Measurements from ENCODE around the gene CFAP107.
"Not testable (repeated sequence)": the region's sequence is repeated elsewhere in the genome, so short reads cannot be mapped to it uniquely, and the experiment has no call there.

The CFAP107 gene, protein sequence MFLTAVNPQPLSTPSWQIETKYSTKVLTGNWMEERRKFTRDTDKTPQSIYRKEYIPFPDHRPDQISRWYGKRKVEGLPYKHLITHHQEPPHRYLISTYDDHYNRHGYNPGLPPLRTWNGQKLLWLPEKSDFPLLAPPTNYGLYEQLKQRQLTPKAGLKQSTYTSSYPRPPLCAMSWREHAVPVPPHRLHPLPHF

DNA sequence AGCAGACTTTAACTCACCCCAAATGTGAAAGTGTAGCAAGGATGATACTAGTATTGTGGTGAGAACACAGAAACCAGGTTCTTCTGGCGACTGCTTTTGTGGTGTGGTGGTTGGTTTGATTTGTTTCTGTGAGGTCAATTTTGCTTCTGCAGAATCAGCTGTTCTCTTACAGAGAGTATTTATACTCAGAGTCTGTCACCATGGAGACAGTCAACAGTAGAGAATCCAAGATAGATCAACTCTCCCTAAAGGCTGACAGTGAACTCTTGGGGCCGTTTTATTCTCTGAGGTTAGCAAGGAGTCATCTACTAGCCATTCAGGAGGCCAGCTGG lies at the start of gene CFAP107:
Gene CFAP107 (plus strand): TSS at position 209 of the 332 bp plus-strand sequence. CDS start 231 bp downstream, outside the sequence.
- DNase-seq, result peak; percentile 13

DNA sequence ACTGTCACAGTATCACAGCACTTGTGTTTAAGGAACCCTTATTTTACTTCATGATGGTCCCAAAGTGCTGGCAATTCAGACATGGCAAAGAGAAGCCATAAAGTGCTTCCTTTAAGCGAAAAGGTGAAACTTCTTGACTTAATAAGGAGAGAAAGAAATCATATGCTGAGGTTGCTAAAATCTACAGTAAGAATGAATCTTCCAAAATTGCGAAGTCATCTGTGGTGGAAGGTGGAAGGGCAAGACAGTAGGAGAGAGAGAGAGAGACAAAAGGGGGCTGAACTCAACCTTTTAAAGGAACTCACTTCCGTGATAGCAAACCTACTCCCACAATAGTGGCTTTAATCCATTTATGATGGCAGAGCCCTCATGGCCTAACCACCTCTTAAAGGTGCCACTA lies 49.3 kb upstream of the CFAP107 start:
- no peak for DNase-seq

DNA sequence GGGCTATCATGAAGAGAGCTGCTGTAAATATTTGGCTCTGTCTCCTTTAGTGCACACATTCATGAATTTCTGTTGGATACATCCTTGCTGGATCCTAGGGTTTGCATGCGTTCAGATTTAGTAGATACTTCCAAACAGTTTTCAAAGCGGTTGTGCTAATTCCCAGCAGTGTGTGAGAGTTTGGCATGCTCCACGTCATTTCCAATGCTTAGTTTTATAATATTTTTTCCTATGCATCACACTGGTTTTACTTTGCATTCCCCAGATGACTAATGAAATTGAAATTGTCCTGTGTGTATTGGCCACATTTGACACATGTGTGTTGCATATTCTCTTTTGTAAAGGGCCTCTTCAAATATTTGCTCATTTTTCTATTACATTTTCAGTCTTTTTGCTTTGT lies 48.6 kb upstream of the CFAP107 start:
- no peak for DNase-seq

DNA sequence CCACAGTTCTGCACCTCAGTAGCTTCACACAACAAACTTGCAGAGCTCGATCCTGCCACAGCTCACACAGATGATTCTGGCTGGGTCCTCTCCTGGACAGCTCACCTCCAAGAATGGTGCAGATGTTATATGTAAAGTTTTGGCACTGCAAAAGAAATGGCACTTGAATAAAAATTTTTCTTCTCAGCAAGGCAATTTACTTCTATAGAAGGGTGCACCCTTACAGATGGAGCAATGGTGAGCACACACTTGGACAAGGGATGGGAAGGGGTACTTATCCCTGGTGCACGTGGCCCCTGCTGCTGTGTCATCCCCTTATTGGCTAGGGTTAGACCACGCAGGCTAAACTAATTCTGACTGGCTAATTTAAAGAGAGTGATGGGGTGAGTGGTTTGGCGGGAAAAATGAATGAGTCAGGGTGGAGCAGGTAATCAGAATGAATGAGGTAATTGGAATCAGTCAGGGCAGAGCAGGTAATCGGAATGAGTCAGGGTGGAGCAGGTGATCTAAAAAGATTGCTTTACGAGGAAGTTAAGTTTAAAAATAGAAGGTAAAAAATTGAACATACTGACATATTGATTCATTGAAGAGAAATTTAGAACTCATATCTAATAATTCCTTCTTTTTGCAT lies 42.1 kb upstream of the CFAP107 start:
- DNase-seq, result no peak

DNA sequence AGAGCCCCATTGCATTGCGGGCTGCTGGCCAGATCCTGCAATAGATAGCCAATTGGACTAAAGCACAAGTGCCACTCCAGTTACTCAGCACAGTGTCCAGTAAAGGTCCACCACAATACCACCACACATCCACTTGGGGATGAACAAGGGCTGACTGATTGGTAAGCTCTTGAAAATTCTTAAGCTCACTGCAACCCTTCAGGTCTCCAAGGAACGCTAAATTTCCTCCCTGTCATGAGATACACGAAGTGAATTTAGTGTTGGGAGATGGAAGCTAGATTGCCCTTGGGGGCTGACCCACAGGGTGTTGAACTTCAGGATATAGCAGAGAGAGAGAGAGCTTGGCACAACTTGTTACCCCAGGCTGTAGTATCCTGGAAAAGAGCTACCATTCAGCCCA lies 39.9 kb upstream of the CFAP107 start:
- DNase-seq, result no peak

DNA sequence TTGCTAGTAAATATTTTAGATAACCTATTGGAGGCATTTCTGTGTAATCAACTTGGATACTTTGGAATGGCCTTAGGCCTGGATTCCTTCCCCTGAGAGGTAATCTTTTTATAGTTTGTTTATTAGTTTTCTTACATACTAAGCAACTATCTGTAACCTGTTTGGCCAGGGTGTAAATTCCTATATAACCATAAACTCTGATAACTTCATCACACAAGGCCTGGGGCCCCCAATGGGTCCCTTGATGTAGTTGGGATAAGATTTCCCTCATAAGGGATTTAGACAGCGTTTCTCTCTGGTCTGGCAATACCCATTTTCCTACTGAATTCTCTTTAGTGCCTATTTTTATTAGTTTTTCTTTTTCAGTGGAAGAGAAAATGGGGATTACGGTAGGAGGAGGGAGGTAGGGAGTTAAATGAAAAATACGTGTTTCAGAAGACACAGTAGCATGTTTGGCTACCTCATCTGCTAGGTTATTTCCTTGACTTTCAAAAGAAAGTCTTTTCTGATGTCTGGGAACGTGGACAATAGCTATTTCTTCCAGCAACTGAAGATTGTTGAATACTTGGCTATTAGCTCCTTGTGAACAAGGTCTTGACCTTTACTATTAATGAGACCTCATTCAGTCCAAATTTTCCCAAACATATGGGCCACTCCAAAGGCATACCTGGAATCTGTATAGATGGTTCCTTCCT lies 37.5 kb upstream of the CFAP107 start:
- DNase-seq, result no peak

DNA sequence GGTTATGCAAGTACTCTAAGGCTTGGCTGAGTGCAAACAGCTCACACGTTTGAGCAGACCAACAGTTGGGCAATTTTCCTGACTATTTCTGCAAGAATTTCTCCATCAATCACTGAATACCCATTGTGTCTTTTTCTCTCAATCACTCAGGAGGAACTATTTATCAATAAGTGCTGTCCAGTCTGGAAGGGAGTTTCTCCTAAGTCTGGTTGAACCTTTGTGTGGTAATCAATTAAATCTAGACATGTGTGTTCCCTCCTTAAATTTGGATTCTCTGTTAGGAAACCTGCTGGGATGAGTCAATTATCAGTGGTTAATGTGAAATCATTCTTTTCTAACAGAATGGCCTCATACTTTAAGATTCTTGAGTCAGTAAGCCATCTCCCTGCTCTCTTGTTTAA lies 36.9 kb upstream of the CFAP107 start:
- DNase-seq, result no peak

DNA sequence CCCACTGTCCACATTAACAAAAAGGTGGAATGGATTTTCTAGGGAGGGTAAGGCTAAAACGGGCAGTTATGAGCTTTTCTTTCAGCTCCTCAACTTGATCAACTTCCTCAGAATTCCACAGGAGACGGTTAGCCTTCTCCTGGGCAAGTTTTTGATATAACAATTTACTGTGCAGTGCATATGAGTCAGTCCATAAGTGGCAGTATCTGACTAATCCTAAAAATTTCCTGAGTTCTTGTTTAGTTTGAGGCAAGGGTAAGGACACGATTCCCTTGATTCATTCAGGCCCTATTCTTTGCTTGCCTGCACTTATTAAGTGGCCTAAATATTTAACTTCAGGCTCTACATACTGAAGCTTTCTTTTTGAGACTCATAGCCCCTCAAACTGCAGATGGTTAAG lies 36.3 kb upstream of the CFAP107 start:
- DNase-seq, result no peak

DNA sequence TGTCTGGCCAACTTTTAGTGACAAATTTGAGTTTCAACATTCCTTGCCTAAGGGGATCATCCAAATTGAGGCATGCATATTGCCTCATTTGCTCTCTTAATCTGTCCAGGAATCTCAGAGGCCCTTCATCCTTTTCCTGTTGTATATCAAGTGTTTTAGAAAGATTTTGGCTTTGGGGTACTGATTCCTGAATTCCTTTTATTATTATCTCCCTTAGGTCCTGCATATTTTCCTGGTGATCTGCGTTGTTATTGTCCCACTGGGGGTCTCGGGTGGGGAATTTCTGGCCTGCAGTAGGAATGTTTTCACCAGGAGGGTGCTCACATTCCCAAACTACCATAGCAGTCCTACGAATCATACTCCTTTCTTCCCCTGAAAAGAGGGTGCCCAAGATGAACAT lies 34.5 kb upstream of the CFAP107 start:
- DNase-seq, result no peak

DNA sequence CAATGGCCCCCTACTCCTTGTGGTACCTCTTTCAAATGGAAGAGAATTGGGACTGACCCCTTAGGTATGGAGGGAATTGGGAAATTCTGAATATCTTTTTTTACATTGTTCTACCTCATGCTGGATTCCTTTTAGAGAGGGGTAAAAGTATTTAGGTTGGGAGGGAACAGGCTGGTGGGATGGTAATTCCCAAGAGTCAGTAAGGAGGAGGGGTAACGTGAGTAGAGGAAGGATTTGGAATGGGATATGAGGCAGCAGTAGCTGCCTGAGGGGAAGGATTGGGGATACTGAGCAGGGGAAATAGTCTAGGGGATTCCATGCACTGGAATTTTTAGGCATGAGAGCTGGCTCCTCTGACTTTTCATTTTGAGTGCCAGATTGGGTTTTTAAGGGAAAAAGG lies 33.9 kb upstream of the CFAP107 start:
- no peak for DNase-seq

DNA sequence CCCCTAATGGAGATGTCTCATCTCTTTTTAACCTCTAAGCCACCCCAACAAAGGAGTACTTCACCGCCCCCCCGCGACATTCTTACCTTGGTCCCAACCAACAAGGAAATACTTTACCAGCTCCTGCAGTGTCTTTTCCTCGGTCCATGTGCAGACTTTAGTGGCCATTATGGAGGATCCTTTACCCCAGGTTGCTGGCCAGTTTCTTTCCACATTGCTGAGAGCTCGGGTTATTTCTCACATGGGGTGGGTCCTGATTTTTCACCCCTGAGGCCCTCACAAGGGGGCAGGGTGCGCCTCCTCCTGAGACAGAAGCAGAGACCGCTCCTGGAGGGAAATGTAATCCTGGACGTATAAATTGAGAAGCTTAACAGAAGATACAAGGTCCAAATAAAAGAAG lies 33.1 kb upstream of the CFAP107 start:
- DNase-seq, result no peak

DNA sequence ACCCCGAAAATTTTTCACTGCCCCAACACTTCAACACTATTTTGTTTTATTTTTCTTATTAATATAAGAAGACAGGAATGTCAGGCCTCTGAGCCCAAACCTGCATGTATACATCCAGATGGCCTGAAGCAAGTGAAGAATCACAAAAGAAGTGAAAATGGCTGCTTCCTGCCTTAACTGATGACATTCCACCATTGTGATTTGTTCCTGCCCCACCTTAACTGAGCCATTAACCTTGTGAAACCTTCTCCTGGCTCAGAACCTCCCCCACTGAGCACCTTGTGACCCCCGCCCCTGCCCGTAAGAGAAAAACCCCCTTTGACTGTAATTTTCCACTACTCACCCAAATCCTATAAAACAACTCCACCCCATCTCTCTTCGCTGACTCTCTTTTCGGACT lies 32.3 kb upstream of the CFAP107 start:
- DNase-seq, result not testable (repeated sequence)

DNA sequence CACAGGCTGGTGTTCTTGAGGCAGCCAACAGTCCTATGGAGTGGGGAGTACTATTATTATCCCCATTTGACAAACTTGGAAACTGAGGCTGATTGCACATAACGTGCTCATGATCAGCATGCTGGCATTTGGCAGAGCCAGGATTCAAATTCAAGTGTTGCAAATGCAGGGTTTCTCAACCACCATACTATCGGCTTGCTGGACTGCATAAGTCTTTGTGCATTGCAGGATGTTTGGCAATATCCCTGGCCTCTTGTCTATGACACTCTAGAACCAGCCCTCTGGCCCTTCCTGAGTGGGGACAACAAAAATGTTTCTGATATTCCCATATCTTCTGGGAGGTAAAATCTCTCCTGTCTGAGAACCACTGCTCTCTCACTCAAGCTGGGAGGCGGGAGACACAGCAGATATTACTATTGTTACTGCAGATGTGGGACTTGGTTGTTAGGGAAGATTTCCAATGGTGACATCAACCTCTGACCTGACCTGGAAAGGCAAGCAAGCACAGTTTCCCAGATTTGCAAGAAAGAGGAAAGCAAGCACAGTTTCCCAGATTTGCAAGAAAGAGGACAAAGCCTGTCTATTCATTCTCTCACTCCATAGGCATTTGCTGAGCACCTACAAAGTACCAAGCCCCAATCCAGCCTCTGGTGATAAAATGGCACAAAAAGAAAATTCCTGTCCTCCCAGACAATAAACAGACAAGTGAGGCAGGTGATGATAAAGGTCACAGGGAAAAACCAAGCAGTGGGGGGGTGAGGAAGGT lies 31.1 kb upstream of the CFAP107 start:
- DNase-seq, result no peak

DNA sequence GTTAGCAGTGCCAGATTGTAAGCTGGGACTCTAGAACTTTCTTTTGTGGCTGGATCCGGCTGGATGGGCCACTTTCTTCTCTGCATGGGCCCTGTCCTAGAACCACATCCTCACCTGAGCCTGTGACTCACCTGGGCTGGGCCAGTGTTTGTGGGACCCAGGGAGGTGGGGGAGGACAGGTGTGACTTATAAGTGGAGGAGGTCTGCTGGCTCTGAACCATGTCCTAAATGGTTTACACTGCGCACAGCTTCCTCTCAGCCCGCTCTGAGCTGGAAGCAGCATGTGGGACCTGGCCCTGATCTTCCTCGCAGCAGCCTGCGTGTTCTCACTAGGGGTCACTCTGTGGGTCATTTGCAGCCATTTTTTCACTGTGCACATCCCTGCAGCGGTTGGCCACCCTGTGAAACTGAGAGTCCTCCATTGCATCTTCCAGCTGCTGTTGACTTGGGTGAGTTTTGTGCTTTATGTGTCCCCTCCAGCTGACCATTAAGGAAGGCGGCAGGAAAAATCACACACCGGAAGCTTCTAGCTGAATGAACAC lies 30.0 kb upstream of the CFAP107 start, which contains the start of gene AADACL3:
Gene AADACL3 (plus strand): TSS at position 215 of the 542 bp plus-strand sequence. CDS start 67 bp downstream, at position 282.
- no peak for DNase-seq

DNA sequence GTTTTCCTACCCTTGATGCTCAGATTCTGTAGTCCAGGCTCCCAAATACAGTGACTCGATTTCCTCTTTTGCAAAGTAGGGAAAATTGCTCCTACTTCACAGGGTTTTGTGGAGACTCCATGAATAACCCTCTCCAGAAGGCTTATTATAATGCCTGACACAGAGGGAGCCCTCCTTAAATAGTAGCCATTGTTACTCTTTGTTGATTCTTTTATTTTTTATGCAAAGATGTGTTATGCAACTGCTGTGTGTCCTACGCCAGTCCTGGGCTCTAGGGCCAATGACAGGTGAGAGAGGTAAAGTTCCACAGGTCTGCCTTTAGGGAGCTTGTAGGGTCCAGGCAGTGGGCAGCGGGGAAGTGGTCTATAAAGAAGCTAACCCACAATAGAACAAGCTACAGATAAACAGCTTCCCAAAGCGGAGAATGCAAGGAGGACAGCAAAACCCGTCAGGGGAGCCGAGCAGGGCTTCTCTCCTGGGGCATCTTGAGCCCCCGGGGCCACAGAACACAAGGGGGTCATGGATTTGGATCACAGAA lies 28.6 kb upstream of the CFAP107 start:
- DNase-seq, result no peak

DNA sequence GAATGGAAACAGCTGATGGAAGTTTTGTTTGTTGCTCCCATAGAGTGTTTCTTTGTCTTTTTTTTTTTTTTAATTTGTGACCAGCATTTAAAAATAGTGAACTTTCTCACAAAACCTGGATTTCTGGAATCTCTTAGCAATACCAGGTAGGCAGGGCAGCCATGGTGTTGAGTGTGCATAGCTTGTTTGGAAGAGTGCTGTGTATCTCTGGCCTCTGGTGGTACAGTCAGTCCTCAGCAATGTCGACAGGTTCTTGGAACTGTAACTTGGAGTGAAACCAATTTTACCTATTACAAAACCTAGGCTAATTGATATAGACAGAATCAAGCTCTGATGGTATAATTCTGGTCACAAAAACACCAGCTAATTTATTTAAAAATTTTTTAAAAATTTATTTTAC lies 23.4 kb upstream of the CFAP107 start:
- DNase-seq, result no peak

DNA sequence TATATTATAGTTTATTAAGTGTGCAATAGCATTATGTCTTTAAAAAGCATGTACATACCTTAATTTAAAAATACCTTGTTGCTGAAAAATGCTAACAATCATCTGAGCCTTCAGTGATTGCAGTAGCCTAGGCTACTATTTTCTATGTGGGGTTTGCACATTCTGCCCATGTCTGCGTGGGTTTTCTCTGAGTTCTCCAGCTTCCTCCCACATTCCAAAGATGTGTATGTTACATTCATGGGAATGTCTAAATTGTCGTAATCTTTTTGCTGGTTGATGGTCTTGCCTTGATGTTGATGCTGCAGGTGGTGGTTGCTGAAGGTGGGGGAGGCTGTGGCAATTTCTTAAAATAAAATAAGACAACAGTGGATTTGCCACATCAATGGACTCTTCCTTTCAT lies 17.6 kb upstream of the CFAP107 start:
- no peak for DNase-seq

DNA sequence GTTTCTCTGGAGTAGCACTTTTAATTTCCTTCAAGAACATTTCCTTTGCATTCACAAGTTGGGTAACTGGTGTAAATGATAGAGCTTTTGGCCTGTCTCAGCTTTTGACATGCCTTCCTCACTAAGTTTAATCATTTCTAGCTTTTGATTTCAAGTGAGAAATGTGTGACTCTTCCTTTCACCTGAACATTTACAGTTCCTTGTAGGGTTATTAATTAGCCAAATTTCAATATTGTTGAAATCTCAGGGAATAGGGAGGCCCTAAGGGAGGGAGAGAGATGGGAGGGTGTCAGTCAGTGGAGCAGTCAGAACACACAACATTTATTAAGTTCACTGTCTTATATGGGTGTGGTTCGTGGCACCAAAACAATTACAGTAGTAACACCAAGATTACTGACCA lies 15.8 kb upstream of the CFAP107 start:
- no peak for DNase-seq

DNA sequence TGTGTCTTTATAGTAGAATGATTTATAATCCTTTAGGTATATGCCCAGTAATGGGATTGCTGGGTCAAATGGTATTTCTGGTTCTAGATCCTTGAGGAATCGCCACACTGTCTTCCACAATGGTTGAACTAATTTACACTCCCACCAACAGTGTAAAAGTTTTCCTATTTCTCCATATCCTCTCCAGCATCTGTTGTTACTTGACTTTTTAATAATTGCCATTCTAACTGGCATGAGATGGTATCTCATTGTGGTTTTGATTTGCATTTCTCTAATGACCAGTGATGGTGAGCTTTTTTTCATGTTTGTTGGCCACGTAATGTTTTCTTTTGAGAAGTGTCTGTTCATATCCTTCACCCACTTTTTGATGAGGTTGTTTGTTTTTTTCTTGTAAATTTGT lies 14.9 kb upstream of the CFAP107 start:
- DNase-seq, result not testable (repeated sequence)

DNA sequence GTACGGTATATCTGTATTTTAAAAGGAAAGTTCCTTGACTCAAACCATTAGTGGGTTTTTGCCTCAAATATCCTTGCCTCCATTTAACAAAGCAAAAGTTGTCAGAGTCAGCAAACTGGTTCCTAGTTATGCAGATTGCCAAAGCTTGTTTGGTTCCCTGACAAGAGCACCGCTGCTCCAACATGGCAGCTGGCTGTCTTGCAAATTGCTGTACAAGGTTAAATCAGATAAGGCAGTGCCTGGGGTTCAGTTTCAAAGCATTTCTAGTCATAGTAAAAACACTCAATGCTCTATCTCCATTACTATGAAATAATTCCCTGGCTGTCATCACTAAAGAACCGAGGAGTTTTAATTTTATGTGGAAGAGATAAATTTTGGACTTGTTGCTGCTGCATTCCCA lies 11.3 kb upstream of the CFAP107 start:
- DNase-seq, result no peak

DNA sequence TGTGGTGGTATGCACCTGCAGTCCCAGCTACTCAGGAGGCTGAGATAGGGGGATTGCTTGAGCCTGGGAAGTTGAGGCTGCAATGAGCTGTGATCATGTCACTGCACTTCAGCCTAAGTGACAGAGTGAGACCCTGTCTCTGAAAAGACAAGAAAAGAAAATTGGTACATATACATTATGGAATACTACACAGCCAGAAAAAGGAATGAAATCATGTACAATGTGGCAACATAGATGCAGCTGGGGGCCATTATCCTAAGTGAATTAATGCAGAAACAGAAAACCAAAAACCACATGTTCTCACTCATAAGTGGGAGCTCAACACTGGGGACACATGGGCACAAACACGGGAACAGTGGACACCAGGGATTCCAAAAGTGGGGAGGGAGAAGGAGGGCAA lies 7.1 kb upstream of the CFAP107 start:
- DNase-seq, result no peak

DNA sequence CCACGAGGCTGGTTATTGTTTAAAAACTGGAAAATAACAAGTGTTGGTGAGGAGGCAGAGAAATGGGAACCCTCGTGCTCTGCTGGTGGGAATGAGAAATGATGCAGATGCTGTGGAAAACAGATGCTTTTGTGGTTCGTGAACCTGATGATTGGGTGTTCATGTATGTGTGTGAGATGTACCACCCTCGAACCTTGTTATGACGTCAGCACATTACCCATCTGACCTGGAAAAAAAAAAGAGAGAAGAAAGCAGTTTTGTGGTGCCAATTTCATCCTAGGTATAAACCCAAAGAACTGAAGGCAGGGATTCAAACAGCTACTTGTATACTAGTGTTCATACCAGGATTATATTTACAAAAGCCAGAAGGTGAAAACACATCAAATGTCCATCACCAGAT lies 6.4 kb upstream of the CFAP107 start:
- no peak for DNase-seq

DNA sequence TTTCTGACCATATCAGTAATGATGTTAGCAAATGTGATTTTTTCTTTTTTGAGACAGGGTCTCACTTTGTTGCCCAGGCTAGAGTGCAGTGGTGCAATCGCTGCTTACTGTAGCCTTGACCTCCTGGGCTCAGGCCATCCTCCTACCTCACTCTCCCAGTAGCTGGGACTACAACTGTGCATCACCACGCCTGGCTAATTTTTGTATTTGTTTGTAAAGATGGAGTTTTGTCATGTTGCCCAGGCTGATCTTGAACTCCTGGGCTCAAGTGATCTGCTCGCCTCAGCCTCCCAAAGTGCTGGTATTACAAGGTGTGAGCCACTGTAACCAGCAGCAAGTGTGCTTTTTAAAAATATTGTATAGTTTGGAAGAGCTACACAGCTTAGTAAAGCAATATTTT lies 4.1 kb upstream of the CFAP107 start:
- no peak for DNase-seq
